Ammon's horn (tissue), 1 donor: ENCODE data around the gene FBXO38.
A peak's percentile ranks its signal among the peaks of the same experiment; 100 is the strongest.
"Not testable (repeated sequence)": the region's sequence is repeated elsewhere in the genome, so short reads cannot be mapped to it uniquely, and the experiment has no call there.

ENCODE experiments used
- DNase-seq: peaks from one replicate; pipeline ENCODE4 v3.0.0-alpha.2; 2016; ENCODE audit warnings: low spot score

The FBXO38 gene

GRCh38 chr5:148427370-148428042 lies 43.7 kb downstream of the FBXO38 start:
- DNase-seq: no peak

- no peak for DNase-seq
Observed at GRCh38 chr5:148428848-148429247, 45.1 kb downstream of the FBXO38 start.

- DNase-seq: no peak
Observed at GRCh38 chr5:148433826-148434225, 50.1 kb downstream of the FBXO38 start.

GRCh38 chr5:148436029-148436428 lies 52.3 kb downstream of the FBXO38 start:
- DNase-seq: no peak

GRCh38 chr5:148437249-148437648 lies 53.5 kb downstream of the FBXO38 start:
- DNase-seq: no peak

GRCh38 chr5:148438933-148439332 lies 55.2 kb downstream of the FBXO38 start:
- DNase-seq: no peak

GRCh38 chr5:148443241-148443640 lies 59.5 kb downstream of the FBXO38 start:
- no peak for DNase-seq

- DNase-seq: peak; percentile 74
Observed at GRCh38 chr5:148443998-148444397, 60.2 kb downstream of the FBXO38 start.

- no peak for DNase-seq
Observed at GRCh38 chr5:148445578-148445977, 61.8 kb downstream of the FBXO38 start.

- no peak for DNase-seq
Observed at GRCh38 chr5:148446611-148447010, 62.9 kb downstream of the FBXO38 start.

- DNase-seq: no peak
Observed at GRCh38 chr5:148452499-148453193, 68.9 kb downstream of the FBXO38 start.

- DNase-seq: no peak
Observed at GRCh38 chr5:148454576-148454975, 70.8 kb downstream of the FBXO38 start.

- no peak for DNase-seq
Observed at GRCh38 chr5:148455185-148455584, 71.4 kb downstream of the FBXO38 start.

GRCh38 chr5:148457183-148457620 lies 73.4 kb downstream of the FBXO38 start:
- no peak for DNase-seq

GRCh38 chr5:148458036-148458888 lies 74.5 kb downstream of the FBXO38 start:
- no peak for DNase-seq

GRCh38 chr5:148459669-148460068 lies 75.9 kb downstream of the FBXO38 start:
- no peak for DNase-seq

- DNase-seq: no peak
Observed at GRCh38 chr5:148465381-148466235, 81.8 kb downstream of the FBXO38 start.

- DNase-seq: no peak
Observed at GRCh38 chr5:148466236-148466580, 82.5 kb downstream of the FBXO38 start.

GRCh38 chr5:148467958-148468357 lies 84.2 kb downstream of the FBXO38 start:
- no peak for DNase-seq

- not testable (repeated sequence) for DNase-seq
Observed at GRCh38 chr5:148468746-148469145, 85.0 kb downstream of the FBXO38 start.

GRCh38 chr5:148469501-148469935 lies 85.8 kb downstream of the FBXO38 start:
- peak; percentile 81 for DNase-seq

- no peak for DNase-seq
Observed at GRCh38 chr5:148471379-148471778, 87.6 kb downstream of the FBXO38 start.
